ENCODE data around the gene CRYGD.
"Not testable (repeated sequence)": the region's sequence is repeated elsewhere in the genome, so short reads cannot be mapped to it uniquely, and the experiment has no call there.

The CRYGD gene

DNA sequence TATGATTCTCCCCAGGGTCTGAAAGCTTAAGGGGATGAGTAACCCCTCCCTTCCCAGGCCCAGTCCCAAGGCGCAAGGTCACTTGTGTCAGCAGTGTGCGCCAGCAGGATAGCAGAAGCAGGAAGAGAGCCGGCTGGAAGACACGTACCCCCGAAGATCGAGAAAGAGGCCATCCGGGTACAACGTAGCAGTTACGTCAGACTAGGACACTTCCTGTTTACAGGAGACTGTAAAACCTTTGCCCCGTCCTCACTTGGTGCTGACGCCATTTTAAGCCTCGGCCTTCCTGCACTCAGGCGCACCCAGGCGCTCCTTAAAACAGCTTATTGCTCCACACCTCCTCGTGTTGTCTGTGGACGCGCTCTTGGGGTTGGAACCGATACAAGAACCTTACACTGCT lies 15.1 kb upstream of the CRYGD start:
- TF ChIP-seq, protein P1, sequence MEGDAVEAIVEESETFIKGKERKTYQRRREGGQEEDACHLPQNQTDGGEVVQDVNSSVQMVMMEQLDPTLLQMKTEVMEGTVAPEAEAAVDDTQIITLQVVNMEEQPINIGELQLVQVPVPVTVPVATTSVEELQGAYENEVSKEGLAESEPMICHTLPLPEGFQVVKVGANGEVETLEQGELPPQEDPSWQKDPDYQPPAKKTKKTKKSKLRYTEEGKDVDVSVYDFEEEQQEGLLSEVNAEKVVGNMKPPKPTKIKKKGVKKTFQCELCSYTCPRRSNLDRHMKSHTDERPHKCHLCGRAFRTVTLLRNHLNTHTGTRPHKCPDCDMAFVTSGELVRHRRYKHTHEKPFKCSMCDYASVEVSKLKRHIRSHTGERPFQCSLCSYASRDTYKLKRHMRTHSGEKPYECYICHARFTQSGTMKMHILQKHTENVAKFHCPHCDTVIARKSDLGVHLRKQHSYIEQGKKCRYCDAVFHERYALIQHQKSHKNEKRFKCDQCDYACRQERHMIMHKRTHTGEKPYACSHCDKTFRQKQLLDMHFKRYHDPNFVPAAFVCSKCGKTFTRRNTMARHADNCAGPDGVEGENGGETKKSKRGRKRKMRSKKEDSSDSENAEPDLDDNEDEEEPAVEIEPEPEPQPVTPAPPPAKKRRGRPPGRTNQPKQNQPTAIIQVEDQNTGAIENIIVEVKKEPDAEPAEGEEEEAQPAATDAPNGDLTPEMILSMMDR (conservative IDR thresholded peaks at IDR 0.05) = no peak
- TF ChIP-seq ZFX (IDR thresholded peaks at IDR 0.05) = no peak
- H3K27ac ChIP-seq = no peak overlapping the region

DNA sequence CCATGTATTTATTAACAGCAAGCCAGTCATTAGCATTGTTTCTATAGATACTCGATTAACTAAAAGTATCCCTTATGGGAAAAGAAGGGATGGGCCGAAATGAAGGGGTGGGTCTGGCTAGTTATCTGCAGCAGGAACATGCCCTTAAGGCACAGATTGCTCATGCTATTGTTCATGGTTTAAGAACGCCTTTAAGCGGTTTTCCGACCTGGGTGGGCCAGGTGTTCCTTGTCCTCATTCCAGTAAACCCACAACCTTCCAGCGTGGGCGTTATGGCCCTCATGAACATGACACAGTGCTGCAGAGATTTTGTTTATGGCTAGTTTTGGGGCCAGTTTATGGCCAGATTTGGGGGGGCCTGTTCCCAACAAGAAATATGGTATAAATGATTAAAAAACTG lies 14.0 kb upstream of the CRYGD start:
- not testable (repeated sequence) for H3K27ac ChIP-seq

DNA sequence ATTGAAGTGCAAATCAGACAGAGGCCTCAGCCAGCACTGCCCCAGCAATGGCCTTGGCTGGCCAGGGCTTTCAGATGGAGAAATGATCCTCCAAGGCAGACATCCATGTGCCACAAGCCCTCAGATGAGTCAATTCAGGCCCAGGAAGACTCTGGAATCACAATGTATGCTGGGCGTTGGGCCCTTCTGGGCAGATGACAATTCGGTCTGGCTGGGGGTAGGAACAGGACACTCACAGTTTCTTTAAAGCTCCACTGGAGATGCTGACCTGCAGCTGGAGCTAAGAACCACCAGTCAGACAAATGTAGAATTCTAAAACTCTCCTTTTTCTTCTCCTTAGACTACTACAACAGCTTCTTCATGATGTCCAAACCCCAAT lies 12.4 kb upstream of the CRYGD start:
- TF ChIP-seq, protein P1 (conservative IDR thresholded peaks at IDR 0.05) = no peak
- TF ChIP-seq ZFX (IDR thresholded peaks at IDR 0.05) = no peak
- no peak overlapping the region for H3K27ac ChIP-seq

DNA sequence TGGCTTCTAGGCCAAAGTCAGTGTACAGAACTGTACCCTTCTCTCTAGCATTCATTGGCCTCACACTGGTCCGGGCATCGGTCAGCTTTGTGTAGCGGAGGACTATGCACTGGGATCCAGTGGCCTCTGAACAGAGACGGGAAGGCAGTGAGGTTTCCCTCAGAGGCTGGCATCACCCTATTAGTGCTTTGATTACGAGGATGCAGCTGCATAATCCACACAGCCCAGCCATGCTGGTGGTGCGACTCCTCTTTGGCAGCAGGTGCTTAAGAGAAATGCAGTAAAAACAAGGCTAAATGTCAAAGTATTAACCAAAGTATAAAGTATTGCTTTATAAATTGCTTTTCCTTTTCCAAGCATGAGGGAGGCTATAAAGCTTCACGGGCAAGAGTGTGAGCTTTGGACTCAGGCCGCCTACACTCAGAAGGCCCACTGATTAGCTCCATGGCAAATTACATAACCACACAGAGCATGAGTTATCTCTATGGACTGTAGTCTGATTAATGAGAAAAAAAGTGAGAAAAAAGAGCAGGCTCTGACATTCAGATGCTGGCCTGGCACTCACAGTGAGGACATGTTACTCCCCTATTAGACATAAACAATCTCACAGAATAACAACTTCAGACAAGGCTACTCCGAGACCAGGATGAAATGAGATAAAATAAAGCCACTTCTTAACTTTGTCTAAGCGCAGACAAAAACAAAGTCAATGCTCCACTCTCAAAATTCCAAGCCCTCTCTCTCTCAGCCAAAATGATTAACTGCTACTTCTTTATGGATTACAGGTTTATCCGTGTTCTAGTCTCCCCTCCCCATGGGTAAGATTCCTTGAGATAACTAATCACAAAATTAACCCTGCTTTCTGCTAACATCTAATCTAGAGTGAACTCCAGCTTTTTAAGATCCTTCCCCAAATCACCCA lies 11.7 kb upstream of the CRYGD start:
- no peak for TF ChIP-seq ZFX (IDR thresholded peaks at IDR 0.05)
- TF ChIP-seq, protein P1 (conservative IDR thresholded peaks at IDR 0.05) = no peak
- no peak overlapping the region for H3K27ac ChIP-seq

DNA sequence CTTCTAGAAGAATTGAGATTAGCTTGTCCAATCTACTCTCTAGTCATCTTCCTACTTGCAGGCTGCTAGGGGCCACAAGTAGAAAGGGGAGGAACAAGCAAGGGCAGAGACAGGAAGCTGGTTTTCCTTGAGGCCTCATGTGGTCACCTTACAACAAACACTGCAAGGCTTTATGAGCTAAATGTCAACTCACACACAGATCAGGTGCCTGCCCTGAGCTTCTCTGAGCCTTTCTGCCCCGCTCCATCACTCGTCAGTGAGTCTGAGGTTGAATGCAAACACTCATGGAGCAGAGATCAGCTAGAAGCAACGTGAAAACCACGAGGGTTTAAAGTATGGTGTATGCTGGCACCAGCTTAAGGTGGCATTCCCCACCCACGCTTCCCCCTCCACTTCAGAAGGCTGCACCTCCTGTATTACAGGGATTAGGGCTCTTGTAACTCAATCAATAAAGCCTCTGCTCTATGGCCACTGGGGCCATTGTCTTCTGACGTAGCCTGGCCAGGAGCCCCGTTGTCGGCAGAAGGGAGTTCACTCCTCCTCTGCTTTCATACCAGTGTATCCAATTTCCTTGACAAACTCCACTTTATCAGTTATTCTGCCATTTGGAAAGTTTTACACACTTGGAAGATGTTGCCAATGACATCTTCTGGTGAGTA lies 10.7 kb upstream of the CRYGD start:
- TF ChIP-seq ZFX (IDR thresholded peaks at IDR 0.05) = no peak
- TF ChIP-seq, protein P1 (conservative IDR thresholded peaks at IDR 0.05) = no peak
- H3K27ac ChIP-seq = no peak overlapping the region

DNA sequence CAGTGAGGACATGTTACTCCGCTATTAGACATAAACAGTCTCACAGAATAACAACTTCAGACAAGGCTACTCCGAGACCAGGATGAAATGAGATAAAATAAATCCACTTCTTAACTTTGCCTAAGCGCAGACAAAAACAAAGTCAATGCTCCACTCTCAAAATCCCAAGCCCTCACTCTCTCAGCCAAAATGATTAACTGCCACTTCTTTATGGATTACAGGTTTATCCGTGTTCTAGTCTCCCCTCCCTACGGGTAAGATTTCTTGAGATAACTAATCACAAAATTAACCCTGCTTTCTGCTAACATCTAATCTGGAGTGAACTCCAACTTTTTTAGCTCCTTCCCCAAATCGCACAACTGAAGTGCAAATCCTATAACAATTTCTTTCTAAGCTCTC lies 6.4 kb upstream of the CRYGD start:
- TF ChIP-seq, protein P1 (conservative IDR thresholded peaks at IDR 0.05) = no peak
- TF ChIP-seq ZFX (IDR thresholded peaks at IDR 0.05) = no peak
- no peak overlapping the region for H3K27ac ChIP-seq

DNA sequence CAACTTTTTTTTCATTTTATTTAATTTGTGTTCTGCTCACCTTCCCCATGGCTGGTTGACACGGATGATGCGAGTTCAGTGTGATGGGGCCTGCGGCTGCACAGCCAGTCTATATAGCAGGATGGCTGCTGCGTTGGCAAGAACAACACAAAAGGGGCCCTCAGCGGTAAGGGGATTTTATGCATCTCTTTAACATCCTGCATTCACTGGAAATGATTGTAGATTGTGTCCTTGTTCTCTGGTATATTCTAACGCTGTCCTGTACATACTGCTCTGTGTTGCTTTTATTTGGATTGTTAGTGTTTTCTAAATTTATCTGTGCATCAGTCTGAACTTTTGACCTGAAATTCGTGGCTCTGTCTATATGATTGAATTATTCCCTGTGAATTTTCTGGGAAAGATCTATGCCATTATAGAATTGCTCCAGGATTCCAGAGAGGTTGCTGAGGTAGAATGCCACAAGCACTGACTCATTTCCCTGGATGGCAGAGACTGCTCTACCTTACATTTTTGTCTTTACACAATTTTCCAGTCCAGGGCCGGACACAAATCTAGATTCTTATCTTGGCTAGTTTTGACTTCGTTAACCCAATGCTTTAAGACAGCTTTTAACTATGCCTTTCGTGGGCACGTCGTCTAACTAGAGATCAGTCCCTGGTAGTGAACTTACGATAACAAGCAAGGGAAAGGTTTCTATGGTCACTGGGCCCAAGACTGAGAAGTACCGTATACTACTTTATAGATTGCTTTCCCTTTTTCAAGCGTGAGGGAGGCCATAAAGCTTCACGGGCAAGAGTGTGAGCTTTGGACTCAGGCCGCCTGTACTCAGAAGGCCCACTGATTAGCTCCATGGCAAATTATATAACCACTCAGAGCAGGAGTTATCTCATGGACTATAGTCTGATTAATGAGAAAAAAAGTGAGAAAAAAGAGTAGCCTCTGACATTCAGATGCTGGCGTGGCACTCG lies 5.7 kb upstream of the CRYGD start, which contains the start of gene CRYGC:
CRYGC (minus strand) TSS at position 85 of the 968 bp plus-strand sequence; CDS start at position 49, 36 bp downstream.
- H3K27ac ChIP-seq = no peak within 1 kb of the TSS
- no peak for TF ChIP-seq ZFX (IDR thresholded peaks at IDR 0.05)
- TF ChIP-seq, protein P1 (conservative IDR thresholded peaks at IDR 0.05) = no peak
